Liver (tissue), 9 donors: Measurements from ENCODE around the gene STK39. TPM values are rescaled to one million over a fixed set of nuclear protein-coding genes. Genes with fewer than 3 reads are reported as not detected.

Source experiments
- DNase-seq: peaks from one replicate; pipeline ENCODE4 v3.0.0-alpha.2; 2017; ENCODE audit warnings: low spot score
- H3K27ac ChIP-seq, 2 donors: one replicate each; pipeline ENCODE4 v1.7.0; 2013; ENCODE audit warnings: inconsistent platforms in 2 of 2, low read length in 2 of 2, control low read depth in 1 of 2, low read depth in 1 of 2, mild to moderate bottlenecking in 1 of 2
- H3K27me3 ChIP-seq, 4 donors: one replicate each; pipeline versions ENCODE4 v1.6.1 to v1.7.0; 2013; ENCODE audit warnings: low read length in 3 of 4, inconsistent platforms in 1 of 4, mild to moderate bottlenecking in 1 of 4, moderate library complexity in 1 of 4; ENCODE audit not compliant: control insufficient read depth in 4 of 4, insufficient read depth in 4 of 4
- H3K36me3 ChIP-seq, 4 donors: one replicate each; pipeline versions ENCODE4 v1.6.1 to v1.7.0; 2013; ENCODE audit warnings: low read length in 3 of 4, mild to moderate bottlenecking in 3 of 4, low read depth in 1 of 4, moderate library complexity in 1 of 4; ENCODE audit not compliant: control insufficient read depth in 4 of 4, insufficient read depth in 3 of 4
- H3K4me1 ChIP-seq, 4 donors: one replicate each; pipeline versions ENCODE4 v1.6.1 to v1.7.0; 2013; ENCODE audit warnings: low read length in 3 of 4, mild to moderate bottlenecking in 3 of 4, moderate library complexity in 1 of 4; ENCODE audit not compliant: control insufficient read depth in 4 of 4, insufficient read depth in 4 of 4
- H3K4me3 ChIP-seq, 3 donors: one replicate each; pipeline versions ENCODE4 v1.6.1 to v1.7.0; 2013; ENCODE audit warnings: low read length in 3 of 3, control low read depth in 1 of 3, low read depth in 1 of 3, mild to moderate bottlenecking in 1 of 3
- H3K9ac ChIP-seq, 2 donors: one replicate each; pipeline ENCODE4 v1.7.0; 2013; ENCODE audit warnings: low read length in 2 of 2, mild to moderate bottlenecking in 2 of 2, moderate library complexity in 2 of 2, control low read depth in 1 of 2, low read depth in 1 of 2
- H3K9me3 ChIP-seq, 4 donors: one replicate each; pipeline versions ENCODE4 v1.6.1 to v1.7.0; 2013; ENCODE audit warnings: low read length in 3 of 4; ENCODE audit not compliant: control insufficient read depth in 4 of 4
- ATF3 ChIP-seq: IDR thresholded peaks from 2 replicates; pipeline ENCODE4 v1.6.1; 2016; ENCODE audit warnings: antibody characterized with exemption
- EGR1 ChIP-seq, 2 donors: IDR thresholded peaks; 2 replicates each; pipeline ENCODE4 v1.6.1; 2016 to 2018; ENCODE audit warnings: antibody characterized with exemption in 2 of 2, low read depth in 2 of 2
- FOXA1 ChIP-seq: IDR thresholded peaks from 2 replicates; pipeline ENCODE4 v1.6.1; 2016; ENCODE audit warnings: antibody characterized with exemption
- FOXA2 ChIP-seq: IDR thresholded peaks from 2 replicates; pipeline ENCODE4 v1.6.1; 2016; ENCODE audit warnings: antibody characterized with exemption
- GABPA ChIP-seq, 2 donors: IDR thresholded peaks in 1 of 2; conservative IDR thresholded peaks in 1 of 2; 2 replicates each; pipeline ENCODE4 v1.6.1; 2016; ENCODE audit warnings: antibody characterized with exemption in 2 of 2, mild to moderate bottlenecking in 1 of 2, moderate library complexity in 1 of 2
- HNF4A ChIP-seq, 2 donors: conservative IDR thresholded peaks; 2 replicates each; pipeline ENCODE4 v1.6.1; 2016; ENCODE audit warnings: antibody characterized with exemption in 2 of 2, mild to moderate bottlenecking in 2 of 2
- JUND ChIP-seq, 2 donors: IDR thresholded peaks; 2 replicates each; pipeline ENCODE4 v1.6.1; 2016; ENCODE audit warnings: antibody characterized with exemption in 2 of 2
- RAD21 ChIP-seq, 2 donors: IDR thresholded peaks; 2 replicates each; pipeline ENCODE4 v1.6.1; 2016; ENCODE audit warnings: antibody characterized with exemption in 2 of 2, mild to moderate bottlenecking in 2 of 2
- REST ChIP-seq: IDR thresholded peaks from 2 replicates; pipeline ENCODE4 v1.6.1; 2016; ENCODE audit warnings: antibody characterized with exemption, mild to moderate bottlenecking
- RXRA ChIP-seq, 2 donors: IDR thresholded peaks; 2 replicates each; pipeline ENCODE4 v1.6.1; 2017 to 2018; ENCODE audit warnings: antibody characterized with exemption in 2 of 2, mild to moderate bottlenecking in 1 of 2
- SP1 ChIP-seq: IDR thresholded peaks from 2 replicates; pipeline ENCODE4 v1.6.1; 2018; ENCODE audit warnings: antibody characterized with exemption, mild to moderate bottlenecking
- TAF1 ChIP-seq: conservative IDR thresholded peaks from 2 replicates; pipeline ENCODE4 v1.6.1; 2016; ENCODE audit warnings: antibody characterized with exemption, mild to moderate bottlenecking
- ZBTB33 ChIP-seq: IDR thresholded peaks from 2 replicates; pipeline ENCODE4 v1.6.1; 2016; ENCODE audit warnings: antibody characterized with exemption
- WGBS: extraction: QIAGEN DNeasy Blood & Tissue Kit; methylation state at CpG from one replicate; pipeline ENCODE4 v1.1.7; 2013; 5-methylcytosine and 5-hydroxymethylcytosine counted together
- polyA plus RNA-seq, 2 donors: library from polyadenylated mRNA; stranded (reverse) in 1 of 2; unstranded in 1 of 2; fragments of 200-250 nt in 1 of 2; fragments of >200 nt in 1 of 2; fragmentation: Nextera tagmentation in 1 of 2; extraction: Ambion mirVana in 1 of 2; gene quantifications; one replicate each; pipeline versions ENCODE4 v1.2.1 to v1.2.3, GENCODE V29; 2013 to 2015
- total RNA-seq, 2 donors: library from RNA; depleted of rRNA; stranded (reverse); fragments of >200 nt; gene quantifications; one replicate each; pipeline ENCODE4 v1.2.3, GENCODE V29; 2014
- donor health status: healthy.
- donor health status: healthy.
- donor health status: healthy.
- donor health status: healthy.
- donor health status: healthy.

Gene STK39
- total and polyA plus RNA-seq, 4 donors = 0.29 to 1.8 (median 0.73) TPM

- no peaks in the 10 kb centered on the region for H3K27me3 ChIP-seq
- 81% methylated on average over 7 of the region's 7 CpGs for WGBS
- H3K27ac ChIP-seq = no peak overlapping the region
- no peak overlapping the region for H3K4me3 ChIP-seq
- no peaks in the 10 kb centered on the region for H3K4me1 ChIP-seq
- no peak overlapping the region for H3K9ac ChIP-seq
- H3K9me3 ChIP-seq = no peaks in the 10 kb centered on the region
- no peaks in the 10 kb centered on the region for H3K36me3 ChIP-seq
- DNase-seq = no peak
- TF ChIP-seq REST = no peak
- TF ChIP-seq HNF4A (conservative IDR thresholded peaks at IDR 0.05) = no peak
- no peak for TF ChIP-seq RXRA (IDR thresholded peaks at IDR 0.05)
- no peak for TF ChIP-seq EGR1 (IDR thresholded peaks at IDR 0.05; ENCODE audit: low read depth in 2 of 2)
- no peak for TF ChIP-seq SP1
- TF ChIP-seq FOXA2 = no peak
- TF ChIP-seq RAD21 (IDR thresholded peaks at IDR 0.05) = no peak
- TF ChIP-seq JUND (IDR thresholded peaks at IDR 0.05) = no peak
- TF ChIP-seq TAF1 = no peak
- TF ChIP-seq ATF3 = no peak
Measured at GRCh38 chr2:168198476-168199207, 48.8 kb downstream of the STK39 start.

- H3K4me1 ChIP-seq = no peaks in the 10 kb centered on the region
Measured at GRCh38 chr2:168196764-168197180, 50.6 kb downstream of the STK39 start.

More at GRCh38 chr2:168196764-168197180, 50.6 kb downstream of the STK39 start:
- no peak overlapping the region for H3K4me3 ChIP-seq
- no peak overlapping the region for H3K9ac ChIP-seq
- TF ChIP-seq FOXA1 (no peak), GABPA (IDR thresholded peaks at IDR 0.05 in 1 of 2, conservative IDR thresholded peaks at IDR 0.05 in 1 of 2) (no peak), EGR1 (IDR thresholded peaks at IDR 0.05; ENCODE audit: low read depth in 2 of 2) (no peak), ATF3 (no peak), ZBTB33 (no peak), RXRA (IDR thresholded peaks at IDR 0.05) (no peak)
- no peak overlapping the region for H3K27ac ChIP-seq
- no peaks in the 10 kb centered on the region for H3K36me3 ChIP-seq
- H3K9me3 ChIP-seq = no peaks in the 10 kb centered on the region
- 70% methylated on average over 4 of the region's 4 CpGs for WGBS
- DNase-seq = no peak
- no peaks in the 10 kb centered on the region for H3K27me3 ChIP-seq
